Measurements from ENCODE around the gene GPX3. TPM values are rescaled to one million over a fixed set of nuclear protein-coding genes. Genes with fewer than 3 reads are reported as not detected.

Gene GPX3
- total and polyA plus RNA-seq, 2 experiments from 2014 or later = 40.9 to 69.9 TPM

- peaks cover 73% of the 10 kb centered on the region for H3K79me2 ChIP-seq
- no peak overlapping the region for H3K27ac ChIP-seq
- no peaks in the 10 kb centered on the region for H3K9me3 ChIP-seq (ENCODE audit: low read depth)
- no peaks in the 10 kb centered on the region for H3K9me2 ChIP-seq (replicated peaks; ENCODE audit: insufficient read depth)
- H3K4me2 ChIP-seq = no peak overlapping the region
- H3K4me1 ChIP-seq (ENCODE audit: insufficient read depth) = peaks cover 13% of the 10 kb centered on the region
- no peak for DNase-seq (ENCODE audit: low spot score)
- no peak overlapping the region for H2AFZ ChIP-seq
- 98% methylated on average over 12 of the region's 12 CpGs for WGBS (ENCODE audit: low lambda C conversion rate, missing lambda C conversion rate)
- H3K36me3 ChIP-seq (replicated peaks; ENCODE audit: insufficient read depth, low read depth) = no peaks in the 10 kb centered on the region
- peaks cover 37% of the 10 kb centered on the region for H4K20me1 ChIP-seq (ENCODE audit: insufficient read depth, poor library complexity, severe bottlenecking)
- no peaks in the 10 kb centered on the region for H3K27me3 ChIP-seq
- H3K4me3 ChIP-seq = no peak overlapping the region
- TF ChIP-seq CTCF (IDR thresholded peaks at IDR 0.05; ENCODE audit: poor library complexity) (no peak), EZH2phosphoT487 (IDR thresholded peaks at IDR 0.05; ENCODE audit: low read depth, severe bottlenecking, unreplicated experiment) (no peak), EZH2 (IDR thresholded peaks at IDR 0.05; ENCODE audit: borderline replicate concordance) (no peak)
Observed at GRCh38 chr5:151064916-151065499, 44.6 kb downstream of the GPX3 start.

GRCh38 chr5:151065609-151066008, 45.2 kb downstream of the GPX3 start:
- H3K4me1 ChIP-seq (ENCODE audit: insufficient read depth) = peaks cover 13% of the 10 kb centered on the region
- DNase-seq (ENCODE audit: low spot score) = no peak
- peaks cover 42% of the 10 kb centered on the region for H4K20me1 ChIP-seq (ENCODE audit: insufficient read depth, poor library complexity, severe bottlenecking)
- 94% methylated on average over 1 of the region's 1 CpG for WGBS (ENCODE audit: low lambda C conversion rate, missing lambda C conversion rate)
- no peak overlapping the region for H3K27ac ChIP-seq
- H3K27me3 ChIP-seq = no peaks in the 10 kb centered on the region
- no peak for TF ChIP-seq EZH2 (IDR thresholded peaks at IDR 0.05; ENCODE audit: borderline replicate concordance)
- TF ChIP-seq EZH2phosphoT487 (IDR thresholded peaks at IDR 0.05; ENCODE audit: low read depth, severe bottlenecking, unreplicated experiment) = no peak
- no peak for TF ChIP-seq CTCF (IDR thresholded peaks at IDR 0.05; ENCODE audit: poor library complexity)
- H2AFZ ChIP-seq = no peak overlapping the region
- no peaks in the 10 kb centered on the region for H3K36me3 ChIP-seq (replicated peaks; ENCODE audit: insufficient read depth, low read depth)
- H3K4me2 ChIP-seq = no peak overlapping the region
- peaks cover 79% of the 10 kb centered on the region for H3K79me2 ChIP-seq
- H3K9me3 ChIP-seq (ENCODE audit: low read depth) = no peaks in the 10 kb centered on the region
- no peak overlapping the region for H3K4me3 ChIP-seq
- H3K9me2 ChIP-seq (replicated peaks; ENCODE audit: insufficient read depth) = no peaks in the 10 kb centered on the region

- DNase-seq (ENCODE audit: low spot score) = no peak
- H3K36me3 ChIP-seq (replicated peaks; ENCODE audit: insufficient read depth, low read depth) = no peaks in the 10 kb centered on the region
- no peak overlapping the region for H3K27ac ChIP-seq
- H3K9me2 ChIP-seq (replicated peaks; ENCODE audit: insufficient read depth) = no peaks in the 10 kb centered on the region
- 90% methylated on average over 6 of the region's 6 CpGs for WGBS (ENCODE audit: low lambda C conversion rate, missing lambda C conversion rate)
- no peak overlapping the region for H3K4me2 ChIP-seq
- no peaks in the 10 kb centered on the region for H3K27me3 ChIP-seq
- H3K4me1 ChIP-seq (ENCODE audit: insufficient read depth) = peaks cover 13% of the 10 kb centered on the region
- no peak overlapping the region for H2AFZ ChIP-seq
- no peak overlapping the region for H3K4me3 ChIP-seq
- TF ChIP-seq EZH2 (IDR thresholded peaks at IDR 0.05; ENCODE audit: borderline replicate concordance) (no peak), CTCF (IDR thresholded peaks at IDR 0.05; ENCODE audit: poor library complexity) (no peak), EZH2phosphoT487 (IDR thresholded peaks at IDR 0.05; ENCODE audit: low read depth, severe bottlenecking, unreplicated experiment) (no peak)
- H3K9me3 ChIP-seq (ENCODE audit: low read depth) = no peaks in the 10 kb centered on the region
- peaks cover 49% of the 10 kb centered on the region for H4K20me1 ChIP-seq (ENCODE audit: insufficient read depth, poor library complexity, severe bottlenecking)
- peaks cover 89% of the 10 kb centered on the region for H3K79me2 ChIP-seq
Observed at GRCh38 chr5:151066920-151067319, 46.5 kb downstream of the GPX3 start.

Data from hepatocyte (in vitro differentiated cells).